Epidermal melanocyte (primary cell): ENCODE results near the gene POU6F2.

Source experiments
- DNase-seq: peaks from one replicate; pipeline ENCODE4 v3.0.0; 2011; ENCODE audit warnings: low spot score; ENCODE audit not compliant: insufficient read length

The POU6F2 gene

DNA sequence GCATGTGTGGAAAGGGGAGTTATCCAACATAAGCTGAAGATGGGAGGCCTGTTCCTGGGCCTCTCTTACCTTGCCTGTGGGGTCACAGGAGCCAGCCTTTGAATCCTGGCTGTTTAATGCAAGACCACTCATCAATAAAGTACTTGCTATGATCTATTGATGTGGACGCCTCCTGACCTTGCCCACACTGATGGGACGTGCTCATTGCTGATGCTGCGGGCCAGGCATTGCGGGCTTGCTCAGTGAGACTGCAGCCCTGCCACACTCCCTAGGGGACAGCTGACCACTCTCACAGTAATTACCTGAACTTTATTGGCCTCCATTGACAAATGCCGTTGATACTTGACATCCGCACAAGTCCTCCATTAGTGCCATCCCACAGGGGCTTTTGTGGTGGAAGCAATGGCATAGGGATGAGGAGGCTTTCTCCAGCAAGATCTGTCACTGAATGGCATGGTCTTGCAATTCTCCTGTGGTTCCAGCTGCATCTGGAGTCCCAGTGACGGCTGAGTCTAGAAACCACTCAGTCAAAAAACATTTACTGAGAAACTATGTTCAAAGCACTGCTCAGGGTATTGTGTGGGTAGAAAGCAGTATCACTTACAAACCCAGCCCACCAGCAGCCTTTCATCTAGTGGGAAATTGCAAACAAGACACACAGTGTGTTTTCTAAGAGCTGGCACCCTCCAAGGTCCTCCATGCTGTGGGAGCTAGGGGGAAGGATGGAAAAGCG, 453.4 kb downstream of the POU6F2 start:
- DNase-seq, result no peak

GRCh38 chr7:39432368-39432767, 454.7 kb downstream of the POU6F2 start:
- DNase-seq, result no peak

DNA sequence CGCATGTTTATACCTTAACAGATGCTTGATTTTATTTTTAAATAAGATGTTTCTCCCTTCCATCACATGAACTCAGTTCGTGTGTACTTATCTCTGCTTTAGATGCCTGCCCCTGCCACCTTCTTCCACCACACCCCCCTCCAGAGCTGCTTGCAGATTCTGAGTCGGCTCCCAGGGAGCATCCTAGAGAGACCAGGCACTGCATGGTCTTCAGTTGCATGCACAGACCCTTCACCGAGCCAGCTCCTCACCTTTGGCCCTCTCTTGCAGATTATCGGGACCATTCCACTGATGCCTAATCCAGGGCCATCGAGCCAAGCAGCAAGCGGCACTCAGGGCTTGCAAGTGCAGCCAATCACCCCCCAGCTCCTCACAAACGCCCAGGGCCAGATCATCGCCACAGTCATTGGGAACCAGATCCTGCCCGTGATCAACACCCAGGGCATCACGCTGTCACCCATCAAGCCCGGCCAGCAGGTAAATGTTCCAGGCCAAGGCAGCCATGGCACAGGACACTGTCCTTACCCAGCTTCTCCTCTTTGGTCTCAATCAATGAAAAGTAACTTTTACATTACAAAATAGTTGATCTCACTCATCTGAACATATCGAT, 455.2 kb downstream of the POU6F2 start:
- DNase-seq, result no peak

DNA sequence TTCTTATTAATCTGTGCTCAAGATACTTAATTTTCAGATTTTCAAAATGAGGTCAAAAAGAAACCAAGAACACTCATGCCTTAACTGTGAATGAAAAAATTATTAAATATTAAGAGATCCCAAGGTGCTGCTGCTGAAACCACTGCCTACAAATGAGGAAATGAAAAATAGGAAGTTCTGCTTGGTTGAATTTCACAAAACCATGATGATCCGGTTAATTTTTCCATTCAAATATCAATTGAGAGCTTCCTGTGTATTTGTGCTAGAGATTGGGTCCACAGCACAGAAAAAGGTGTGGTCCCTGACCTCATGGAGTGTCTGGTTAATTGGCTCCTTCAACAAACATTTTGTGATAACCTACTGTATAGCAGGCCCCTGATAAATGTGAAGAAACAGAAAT, 455.8 kb downstream of the POU6F2 start:
- no peak for DNase-seq

DNA sequence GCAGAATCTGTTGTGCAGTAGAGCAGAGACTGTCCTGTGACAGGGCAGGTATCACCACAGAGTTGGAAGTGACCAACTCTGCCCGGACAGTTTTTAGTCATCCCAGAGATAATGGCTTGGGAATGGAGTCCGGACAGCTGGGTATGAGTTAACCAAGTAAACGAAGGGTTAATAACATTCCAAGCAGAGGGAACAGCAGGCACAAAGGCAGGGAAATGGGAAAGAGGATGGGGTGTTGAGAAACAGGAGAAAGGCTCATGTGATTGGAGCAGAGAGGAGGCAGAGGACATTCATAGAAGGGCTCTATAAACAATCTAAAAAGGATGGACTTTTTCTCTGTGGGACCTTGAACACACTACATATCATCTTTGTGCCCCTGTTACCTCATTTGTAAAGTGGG, 456.3 kb downstream of the POU6F2 start:
- DNase-seq, result no peak

DNA sequence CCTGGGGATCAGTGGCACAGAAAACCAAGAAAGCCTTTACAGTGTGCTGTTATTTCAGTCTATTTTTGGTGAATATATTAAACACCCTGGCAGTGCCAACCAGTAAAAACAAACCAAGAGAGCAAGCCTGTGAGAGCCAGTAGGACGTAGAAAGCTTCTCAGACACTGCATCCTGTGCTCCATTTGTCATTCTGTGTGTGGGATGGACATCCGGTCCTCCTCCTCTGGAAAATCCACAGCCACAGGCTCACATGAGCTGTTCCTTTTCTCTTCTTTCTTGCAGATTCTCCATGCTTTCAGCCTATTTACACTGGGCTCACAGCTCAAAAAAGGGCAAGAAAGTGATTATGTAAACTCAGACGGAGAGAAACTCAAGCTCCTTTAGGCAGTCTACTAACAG, 468.8 kb downstream of the POU6F2 start:
- no peak for DNase-seq

- no peak for DNase-seq
Observed at GRCh38 chr7:39451901-39452300, 474.2 kb downstream of the POU6F2 start.

DNA sequence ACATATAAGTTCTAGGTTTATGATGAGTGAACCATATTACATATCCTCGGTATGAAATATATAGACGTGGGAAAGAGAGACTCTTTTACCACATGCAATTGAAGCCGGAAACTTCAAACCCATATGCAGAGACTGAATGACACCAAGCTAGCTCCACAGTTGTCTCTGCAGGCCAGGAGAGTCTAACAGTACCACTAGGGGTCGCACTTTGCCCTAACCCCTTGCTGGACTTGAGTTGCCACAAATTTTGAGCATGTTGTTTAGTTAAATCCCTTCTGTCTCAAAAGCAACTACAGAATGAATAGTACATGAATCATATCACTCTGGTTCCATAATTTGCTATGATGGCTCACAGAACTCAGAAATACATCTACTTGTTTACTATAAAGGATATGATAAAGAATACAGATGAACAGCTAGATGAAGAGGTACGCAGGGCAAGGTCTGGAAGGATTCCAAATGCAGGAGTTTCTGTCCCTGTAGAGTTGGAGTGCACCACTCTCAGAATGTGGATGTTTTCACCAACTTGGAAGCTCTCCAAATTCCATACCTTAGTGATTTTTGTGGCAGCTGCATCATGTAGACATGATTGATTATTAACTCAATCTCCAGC, 476.1 kb downstream of the POU6F2 start:
- no peak for DNase-seq

GRCh38 chr7:39458061-39458745, 480.5 kb downstream of the POU6F2 start:
- DNase-seq, result no peak

DNA sequence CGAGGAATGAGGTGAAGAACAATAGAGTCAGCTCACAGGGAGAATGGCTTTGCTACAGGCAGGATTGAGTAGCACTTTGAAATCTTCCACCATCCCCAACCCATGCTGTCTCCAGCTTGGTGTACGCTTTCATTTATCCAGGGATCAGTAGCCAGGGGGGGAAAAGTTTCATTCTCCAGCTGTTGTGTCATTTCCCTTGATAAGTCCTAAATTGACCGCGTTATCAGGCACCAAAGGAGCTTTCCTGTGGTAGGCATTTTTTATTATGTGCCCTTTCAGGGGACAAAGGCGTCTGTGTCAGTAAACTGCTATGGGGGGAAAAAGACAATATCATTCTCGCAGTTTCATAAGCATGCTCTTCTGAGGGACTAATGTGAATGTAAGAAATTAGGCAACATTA, 481.9 kb downstream of the POU6F2 start:
- no peak for DNase-seq

- no peak for DNase-seq
Observed at GRCh38 chr7:39460486-39460885, 482.8 kb downstream of the POU6F2 start.

GRCh38 chr7:39461263-39461820, 483.6 kb downstream of the POU6F2 start:
- no peak for DNase-seq

GRCh38 chr7:39463252-39463651, 485.5 kb downstream of the POU6F2 start:
- DNase-seq, result no peak

- no peak for DNase-seq
Observed at GRCh38 chr7:39464350-39465054, 486.8 kb downstream of the POU6F2 start.

- DNase-seq, result no peak
Observed at GRCh38 chr7:39465055-39465929, 487.6 kb downstream of the POU6F2 start.

DNA sequence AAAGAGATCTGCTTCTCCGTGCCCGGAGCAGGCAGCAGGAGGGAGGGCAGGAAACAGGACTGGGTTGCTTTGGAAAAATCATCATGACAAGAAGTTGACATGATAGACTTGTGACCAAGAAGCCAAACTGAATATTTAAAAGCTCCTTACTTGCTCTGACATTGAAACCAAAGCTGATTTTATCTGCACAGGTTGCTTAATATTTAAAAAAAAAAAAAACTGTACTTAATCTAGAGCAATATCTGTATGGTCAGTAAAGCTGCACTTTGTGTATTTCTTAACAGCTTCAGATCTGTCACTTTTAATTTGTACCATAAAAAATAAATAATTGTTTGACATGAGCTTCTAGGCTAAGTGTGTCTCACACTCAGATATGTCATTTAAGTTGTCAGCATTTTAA, 490.6 kb downstream of the POU6F2 start:
- no peak for DNase-seq

- no peak for DNase-seq
Observed at GRCh38 chr7:39468808-39469374, 491.2 kb downstream of the POU6F2 start.

DNA sequence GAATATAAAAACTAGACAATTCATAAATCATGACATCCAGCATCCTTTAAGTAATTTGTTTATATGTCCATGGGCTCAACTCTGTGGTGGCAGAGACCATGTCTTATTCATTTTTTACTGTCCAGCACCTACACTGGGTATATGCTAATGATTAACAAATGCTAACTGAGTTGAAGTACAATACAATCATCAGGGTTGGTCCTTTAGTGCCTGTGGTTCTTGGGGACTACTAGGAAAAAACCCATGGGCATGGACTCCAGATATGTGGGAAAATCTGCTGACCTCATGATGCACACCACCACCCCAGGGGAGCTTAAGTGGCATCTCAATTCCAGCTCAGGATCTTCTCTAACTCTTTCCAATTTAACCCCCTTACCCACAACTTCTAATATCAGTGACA, 503.2 kb downstream of the POU6F2 start:
- DNase-seq, result no peak

DNA sequence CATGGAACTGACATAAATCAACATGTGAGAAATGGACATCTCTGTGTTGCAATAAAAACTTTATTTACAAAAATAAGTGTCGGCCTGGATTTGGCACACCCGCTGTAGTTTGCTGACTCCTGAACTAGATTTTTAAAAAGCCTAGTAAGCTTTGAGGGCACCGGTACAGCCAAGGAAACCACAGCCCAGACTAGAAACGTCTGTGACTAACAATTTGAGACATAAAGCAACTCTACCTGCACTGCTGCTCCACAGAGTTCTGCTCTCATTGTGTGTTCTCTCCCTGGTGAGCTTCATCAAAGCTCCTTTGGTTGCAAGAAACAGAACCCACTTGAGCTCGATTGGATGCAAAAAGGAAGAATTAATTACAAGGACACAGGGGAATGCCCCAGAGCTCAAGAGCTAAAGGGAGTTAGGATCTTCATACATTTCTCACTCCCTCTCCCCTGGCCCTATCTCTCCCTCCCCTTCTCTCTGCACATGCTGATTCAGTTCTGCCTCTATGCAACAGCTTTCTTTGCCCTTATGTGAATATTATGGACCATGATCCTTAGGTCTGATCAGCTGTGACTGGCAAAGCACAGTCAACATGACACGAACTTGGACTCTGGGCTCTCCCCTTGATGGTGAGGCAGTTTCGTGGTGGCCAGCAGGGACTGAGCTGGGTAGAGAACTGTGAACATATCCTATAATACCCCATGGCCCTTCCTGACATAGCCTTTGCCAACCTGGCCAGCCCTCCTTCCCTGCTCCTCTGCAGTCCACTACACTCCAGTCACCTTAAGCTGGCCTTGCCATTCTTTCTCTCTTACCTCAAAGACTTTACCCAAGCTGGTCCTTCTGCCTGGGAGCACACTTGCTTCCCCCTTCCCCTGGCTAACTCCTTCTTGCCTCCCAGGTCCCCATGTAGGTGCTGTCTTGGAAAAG, 511.0 kb downstream of the POU6F2 start:
- DNase-seq, result no peak
